Endometrium (tissue), 2 donors: ENCODE results near the gene CCP110.

Source experiments
- FAIRE-seq: peaks from 2 replicates; lab custom pipeline; 2012; peaks lifted over from hg19 to GRCh38; lab: Jason Lieb, UNC
- donor health status: control.
- donor health status: control.

The CCP110 gene

DNA sequence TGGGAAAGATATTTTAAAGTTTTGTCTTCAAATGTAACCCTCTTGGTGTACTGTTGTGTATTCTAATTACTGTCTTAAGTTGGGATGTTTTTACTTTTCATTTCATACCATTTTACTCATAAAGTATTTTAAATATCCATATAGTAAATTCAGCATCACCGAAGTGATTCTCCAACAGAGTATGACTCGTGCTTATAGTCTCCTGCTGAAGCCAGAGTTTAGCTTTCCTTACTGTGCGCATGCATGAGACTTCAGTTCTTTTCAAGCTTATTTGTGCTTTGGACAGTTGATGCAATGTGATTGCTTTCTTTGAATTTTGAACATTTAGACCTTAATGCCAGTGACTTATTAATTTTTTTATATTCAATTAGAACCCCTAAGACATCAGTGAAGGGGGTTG is 24.4 kb downstream of the CCP110 start:
- FAIRE-seq: no peak

DNA sequence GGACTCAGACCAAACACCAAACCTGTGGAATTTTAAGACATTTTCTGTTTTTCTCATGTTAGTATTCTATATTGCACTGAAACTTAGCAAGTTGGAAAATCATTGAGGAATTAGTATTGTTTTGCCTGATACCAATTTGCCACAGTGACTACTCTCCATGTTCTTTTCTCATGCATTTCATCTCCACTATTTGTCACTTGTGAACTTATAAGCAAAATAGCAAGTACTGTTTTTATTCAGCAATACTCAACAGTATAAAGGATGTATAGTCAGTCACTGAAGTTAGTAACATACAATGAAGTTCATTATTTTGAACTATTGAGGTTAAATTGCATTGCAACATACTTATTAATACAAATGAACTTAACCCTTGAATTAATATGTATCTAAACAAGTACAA is 25.9 kb downstream of the CCP110 start:
- no peak for FAIRE-seq

DNA sequence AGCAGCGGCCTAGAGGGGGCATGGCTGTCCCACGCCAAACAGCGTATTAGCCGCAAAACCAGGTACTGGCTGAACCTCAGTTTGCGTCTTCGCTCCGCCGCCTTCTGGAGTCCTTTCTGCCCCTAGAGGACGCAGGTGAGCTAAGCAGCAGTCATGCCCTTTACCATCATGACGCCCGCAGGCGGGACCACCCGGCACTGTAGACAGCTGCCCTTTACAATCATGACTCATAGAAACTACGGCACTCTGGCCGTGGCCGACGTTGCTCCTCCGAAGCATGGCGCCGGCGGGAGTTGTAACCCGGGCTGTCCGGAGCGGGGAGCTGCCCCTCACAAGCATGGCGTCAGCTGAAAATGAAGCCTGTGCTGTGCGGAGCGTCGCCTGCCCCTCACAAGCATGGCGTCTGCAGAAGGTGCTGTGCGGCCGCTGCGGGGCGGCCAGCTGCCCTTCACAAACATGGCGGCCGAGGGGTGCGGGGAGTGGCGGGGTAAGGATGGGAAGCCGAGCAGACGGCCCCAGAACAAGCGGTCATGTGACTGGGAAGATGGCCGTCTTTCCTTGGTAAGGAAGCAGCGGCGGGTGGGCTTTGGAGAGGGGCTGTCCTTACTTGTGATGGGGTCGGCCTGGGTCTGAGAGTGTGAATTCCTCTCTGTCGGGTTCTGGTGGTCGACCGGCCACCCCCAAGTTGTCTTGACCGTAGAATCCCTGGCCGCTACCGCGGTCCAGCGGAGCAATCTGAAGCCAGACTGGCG is 31.6 kb downstream of the CCP110 start, which contains the start of gene VPS35L:
Gene VPS35L (plus strand): TSS at position 518 of the 752 bp plus-strand sequence. CDS start 27 bp downstream, at position 545.
- FAIRE-seq: peak; percentile 97

- no peak for FAIRE-seq
Observed at GRCh38 chr16:19555938-19556771, 32.4 kb downstream of the CCP110 start.

GRCh38 chr16:19559242-19559910 is 35.6 kb downstream of the CCP110 start:
- peak; percentile 62 for FAIRE-seq

- no peak for FAIRE-seq
Observed at GRCh38 chr16:19560078-19560477, 36.3 kb downstream of the CCP110 start.

- FAIRE-seq: no peak
Observed at GRCh38 chr16:19563377-19563776, 39.6 kb downstream of the CCP110 start.

DNA sequence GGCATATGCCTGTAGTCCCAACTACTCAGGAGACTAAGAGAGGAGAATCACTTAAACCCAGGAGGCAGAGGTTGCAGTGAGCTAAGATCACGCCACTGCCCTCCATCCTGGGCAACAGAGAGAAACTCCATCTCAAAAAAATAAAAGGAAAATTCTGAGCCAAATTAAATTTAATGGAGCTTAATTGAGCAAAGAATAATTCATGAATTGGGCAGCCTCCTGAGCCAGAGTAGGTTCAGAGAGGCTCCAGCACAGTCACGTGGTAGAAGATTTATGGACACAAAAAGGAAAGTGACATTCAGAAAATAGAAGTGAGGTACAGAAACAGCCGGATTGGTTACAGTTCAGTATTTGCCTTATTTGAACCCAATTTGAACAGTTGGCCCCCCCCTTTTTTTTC is 42.6 kb downstream of the CCP110 start:
- FAIRE-seq: no peak

DNA sequence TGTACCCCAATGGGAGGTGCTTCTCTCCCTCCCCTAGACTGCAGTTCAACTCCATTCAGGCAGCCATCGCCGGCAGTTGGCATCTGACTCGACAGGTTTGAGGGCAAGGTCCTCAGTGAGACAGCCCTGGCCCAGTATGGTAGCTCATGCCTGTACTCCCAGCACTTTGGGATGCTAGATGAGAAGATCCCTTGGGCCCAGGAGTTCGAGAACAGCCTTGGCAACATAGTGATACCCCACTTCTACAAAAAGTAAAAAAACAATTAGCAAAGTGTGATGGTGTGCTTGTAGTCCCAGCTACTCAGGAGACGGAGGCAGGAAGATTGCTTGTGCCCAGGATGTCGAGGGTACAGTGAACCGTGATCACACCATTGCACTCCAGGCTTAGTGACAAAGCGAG is 43.8 kb downstream of the CCP110 start:
- no peak for FAIRE-seq

DNA sequence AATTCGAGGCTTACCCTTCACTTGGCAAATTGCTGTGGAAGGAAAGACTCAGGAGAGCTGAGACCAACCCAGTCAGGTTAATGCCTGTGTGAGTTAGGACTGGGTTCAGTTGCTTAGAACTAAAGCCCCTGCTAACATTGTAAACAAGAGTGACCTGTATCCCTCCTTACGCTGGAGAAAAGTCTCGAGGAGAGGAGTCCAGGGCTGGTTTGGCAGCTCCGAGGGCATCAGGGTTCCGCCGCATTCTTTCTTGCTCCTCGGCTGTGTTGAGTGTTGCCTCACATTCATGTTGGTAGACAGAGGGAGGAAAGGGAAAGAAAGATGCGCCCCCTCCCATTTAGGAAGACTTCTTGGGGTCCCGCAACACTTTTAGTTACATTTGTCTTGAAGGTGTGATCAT is 50.3 kb downstream of the CCP110 start:
- no peak for FAIRE-seq

GRCh38 chr16:19574615-19575014 is 50.9 kb downstream of the CCP110 start:
- no peak for FAIRE-seq

GRCh38 chr16:19578378-19578971 is 54.7 kb downstream of the CCP110 start:
- FAIRE-seq: no peak

- FAIRE-seq: no peak
Observed at GRCh38 chr16:19582050-19582831, 58.5 kb downstream of the CCP110 start.

DNA sequence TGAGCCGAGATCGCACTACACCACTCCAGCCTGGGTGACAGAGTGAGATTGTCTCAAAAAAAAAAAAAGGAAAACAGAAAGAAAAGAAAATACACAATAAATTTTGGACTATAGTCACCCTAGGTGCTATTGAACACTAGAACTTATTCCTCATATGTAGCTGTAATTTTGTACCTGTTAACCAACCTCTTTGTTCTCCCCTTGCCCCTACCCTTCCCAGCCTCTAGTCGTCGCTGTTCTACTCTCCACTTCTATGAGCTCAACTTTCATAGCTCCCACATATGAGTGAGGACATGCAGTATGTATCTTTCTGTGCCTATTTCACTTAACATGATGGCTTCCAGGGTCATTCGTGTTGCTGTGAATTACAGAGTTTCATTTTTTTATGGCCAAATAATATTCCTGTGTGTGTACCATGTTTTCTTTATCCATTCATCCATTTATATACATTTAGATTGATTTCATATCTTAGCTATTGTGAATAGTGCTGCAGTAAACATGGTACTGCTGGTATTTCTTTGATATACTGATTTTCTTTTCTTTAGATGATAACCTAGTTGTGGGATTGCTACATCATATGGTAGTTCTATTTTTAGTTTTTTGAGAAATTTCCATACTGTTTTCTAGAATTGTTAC is 60.0 kb downstream of the CCP110 start:
- no peak for FAIRE-seq

DNA sequence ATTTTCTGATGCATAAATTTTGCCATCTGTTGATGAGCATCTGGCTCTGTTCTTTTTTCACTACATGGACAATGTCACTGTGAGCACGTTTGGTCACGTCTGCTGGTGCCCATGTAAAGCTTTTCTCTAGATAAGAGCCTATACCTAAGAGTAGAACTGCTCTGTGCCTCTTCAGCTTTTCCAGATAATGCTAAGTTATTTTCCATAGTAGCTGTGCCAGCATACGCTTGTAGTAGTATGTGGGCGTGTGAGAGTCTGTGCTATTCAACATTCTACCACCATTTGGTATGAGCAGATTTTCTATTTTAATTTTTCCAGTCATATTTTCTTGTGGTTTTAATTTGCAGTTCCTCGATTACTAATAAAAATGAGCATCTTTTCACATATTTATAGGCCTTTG is 64.9 kb downstream of the CCP110 start:
- FAIRE-seq: no peak

DNA sequence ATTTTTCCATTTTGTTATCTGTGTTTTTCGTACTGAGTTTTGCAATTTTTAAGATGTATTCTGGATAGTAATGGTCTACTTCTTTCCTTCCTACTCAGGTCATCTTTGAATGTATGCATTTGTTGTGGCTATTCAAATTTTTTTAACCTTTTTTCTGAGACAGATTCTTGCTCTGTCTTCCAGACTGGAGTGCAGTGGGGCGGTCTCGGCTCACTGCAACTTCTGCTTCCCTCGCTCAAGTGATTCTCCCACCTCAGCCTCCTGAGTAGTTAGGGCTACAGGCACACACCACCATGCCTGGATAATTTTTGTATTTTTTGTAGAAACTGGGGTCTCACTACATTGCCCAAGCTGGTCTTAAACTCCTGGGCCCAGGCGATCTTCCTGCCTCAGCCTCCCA is 65.4 kb downstream of the CCP110 start:
- FAIRE-seq: no peak

- no peak for FAIRE-seq
Observed at GRCh38 chr16:19589771-19590302, 66.1 kb downstream of the CCP110 start.

GRCh38 chr16:19595043-19595767 is 71.5 kb downstream of the CCP110 start:
- no peak for FAIRE-seq

DNA sequence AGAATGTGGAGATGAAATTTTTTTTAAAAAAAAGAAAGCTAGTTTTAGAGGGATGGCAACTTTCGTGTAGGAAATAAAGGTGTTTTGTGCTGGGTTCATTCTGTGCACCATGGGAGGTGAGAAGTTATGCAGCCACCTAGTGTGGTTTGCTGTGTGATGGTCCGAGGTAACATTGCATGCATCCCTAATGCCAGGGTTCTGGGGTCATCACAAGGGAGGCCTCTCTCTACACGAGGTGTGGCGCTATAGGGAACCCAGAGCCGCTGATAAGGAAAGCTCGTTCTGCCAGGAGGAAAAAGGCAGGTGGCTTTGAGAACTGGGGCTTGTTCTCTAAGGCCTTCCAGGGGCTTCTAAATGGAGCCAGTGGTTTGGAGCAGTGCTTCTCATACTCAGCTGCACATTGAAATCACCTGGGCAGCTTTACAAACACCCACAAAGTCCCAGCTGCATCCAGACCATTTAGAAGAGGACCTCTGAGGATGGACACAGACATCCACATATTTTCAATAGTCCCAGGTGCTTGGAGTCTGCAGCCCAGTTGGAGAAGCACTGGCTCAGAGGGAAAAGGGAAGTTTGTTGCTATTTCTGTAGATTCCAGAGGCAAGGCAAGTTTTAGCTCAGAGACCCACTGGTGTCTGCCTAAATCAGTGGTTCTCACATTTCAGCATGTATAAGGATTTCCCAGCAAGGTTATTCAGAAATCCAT is 75.2 kb downstream of the CCP110 start:
- no peak for FAIRE-seq
